ENCODE measurements around the gene PPARD.

DNA sequence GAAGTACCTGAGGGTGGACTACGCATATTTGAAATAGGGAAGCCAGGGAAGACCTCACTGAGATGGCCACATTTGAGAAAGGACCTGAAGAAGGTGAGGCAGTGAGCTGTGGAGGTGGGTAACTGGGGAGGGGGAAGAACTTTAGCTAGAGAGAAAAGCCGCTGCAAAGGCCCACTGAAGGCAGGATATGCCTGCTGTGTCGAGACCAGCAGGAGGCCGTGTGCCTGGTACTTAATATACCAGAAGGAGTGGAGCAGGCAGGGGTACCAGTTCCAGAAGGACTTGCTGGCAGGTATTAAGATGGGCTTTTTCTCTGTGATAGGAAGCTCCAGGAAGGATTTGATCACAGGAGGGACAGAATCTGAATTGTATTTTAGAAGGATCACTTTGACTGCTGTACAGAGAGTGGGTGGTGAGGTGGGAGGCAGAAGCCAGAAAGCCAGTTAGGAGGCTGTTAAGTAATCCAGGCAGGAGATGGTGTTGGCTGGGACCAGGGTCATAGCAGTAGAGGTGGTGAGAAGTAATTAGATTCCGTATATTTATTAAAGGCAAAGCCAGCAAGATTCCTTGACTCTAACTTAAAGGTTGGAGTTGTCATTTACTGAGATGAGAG lies 55.6 kb downstream of the PPARD start:
- no peak for TF ChIP-seq POLR2A (IDR thresholded peaks at IDR 0.05)
- TF ChIP-seq POLR2AphosphoS5 (IDR thresholded peaks at IDR 0.05) = no peak
- TF ChIP-seq, protein P1, sequence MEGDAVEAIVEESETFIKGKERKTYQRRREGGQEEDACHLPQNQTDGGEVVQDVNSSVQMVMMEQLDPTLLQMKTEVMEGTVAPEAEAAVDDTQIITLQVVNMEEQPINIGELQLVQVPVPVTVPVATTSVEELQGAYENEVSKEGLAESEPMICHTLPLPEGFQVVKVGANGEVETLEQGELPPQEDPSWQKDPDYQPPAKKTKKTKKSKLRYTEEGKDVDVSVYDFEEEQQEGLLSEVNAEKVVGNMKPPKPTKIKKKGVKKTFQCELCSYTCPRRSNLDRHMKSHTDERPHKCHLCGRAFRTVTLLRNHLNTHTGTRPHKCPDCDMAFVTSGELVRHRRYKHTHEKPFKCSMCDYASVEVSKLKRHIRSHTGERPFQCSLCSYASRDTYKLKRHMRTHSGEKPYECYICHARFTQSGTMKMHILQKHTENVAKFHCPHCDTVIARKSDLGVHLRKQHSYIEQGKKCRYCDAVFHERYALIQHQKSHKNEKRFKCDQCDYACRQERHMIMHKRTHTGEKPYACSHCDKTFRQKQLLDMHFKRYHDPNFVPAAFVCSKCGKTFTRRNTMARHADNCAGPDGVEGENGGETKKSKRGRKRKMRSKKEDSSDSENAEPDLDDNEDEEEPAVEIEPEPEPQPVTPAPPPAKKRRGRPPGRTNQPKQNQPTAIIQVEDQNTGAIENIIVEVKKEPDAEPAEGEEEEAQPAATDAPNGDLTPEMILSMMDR (IDR thresholded peaks at IDR 0.05) = no peak

Measured in gastroesophageal sphincter (tissue), 3 donors.